ENCODE results near the gene ZYX. TPM values are rescaled to one million over a fixed set of nuclear protein-coding genes. Genes with fewer than 3 reads are reported as not detected.

The ZYX gene
- total and polyA plus RNA-seq, 2 of the 13 experiments (the other 11 are each of a cell fraction or from before 2014, with no cell fraction given): 9.9 to 13.7 TPM

DNA sequence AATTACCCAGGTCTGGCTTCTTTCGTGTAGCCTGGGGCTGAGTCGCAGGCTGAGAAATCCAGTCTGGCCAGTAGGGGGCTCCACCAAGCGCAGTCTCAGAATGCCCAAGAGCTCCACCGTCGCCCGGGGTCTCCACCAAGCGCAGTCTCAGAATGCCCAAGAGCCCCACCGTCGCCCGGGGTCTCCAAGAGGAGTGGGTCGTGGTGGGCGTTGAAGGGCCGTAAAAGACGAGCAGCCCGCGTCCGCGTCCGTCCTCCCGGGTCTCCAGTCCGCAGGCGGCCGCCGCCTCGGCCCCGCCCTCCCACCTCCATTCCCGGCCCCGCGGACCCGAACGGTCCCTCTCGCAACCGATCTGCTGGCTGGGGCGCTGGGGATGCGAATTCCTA is 892 bp upstream of the ZYX start (continued):
- TF ChIP-seq GLI4 (CRISPR knock-in tag; IDR thresholded peaks at IDR 0.05; ENCODE audit: borderline replicate concordance) (no peak), ZNF883 (CRISPR knock-in tag; IDR thresholded peaks at IDR 0.05; ENCODE audit: not compliant biosample characterization) (peak; percentile 48), ZBTB25 (CRISPR knock-in tag; IDR thresholded peaks at IDR 0.05) (0 out of 2 replicates have a peak, but pooled peaks have one; percentile 4), HNRNPL (IDR thresholded peaks at IDR 0.05; ENCODE audit: low read depth, low read length) (0 out of 2 replicates have a peak, but pooled peaks have one; percentile 29), ZNF777 (CRISPR knock-in tag; IDR thresholded peaks at IDR 0.05) (peak; percentile 63), ZNF891 (CRISPR knock-in tag; IDR thresholded peaks at IDR 0.05) (peak; percentile 62; the same call in 1 of the 2 replicates), TCF7L2 (IDR thresholded peaks at IDR 0.05; ENCODE audit: low read depth, low read length) (no peak), LCORL (IDR thresholded peaks at IDR 0.05) (no peak), LCORL (CRISPR knock-in tag; IDR thresholded peaks at IDR 0.05) (0 out of 2 replicates have a peak, but pooled peaks have one; percentile 12), ZFP91 (CRISPR knock-in tag; IDR thresholded peaks at IDR 0.05; ENCODE audit: borderline replicate concordance) (peak; percentile 84; the same call in 1 of the 2 replicates), YY1 (IDR thresholded peaks at IDR 0.05; ENCODE audit: insufficient read depth, insufficient replicate concordance, low read depth, low read length) (peak; percentile 37), ZFP82 (CRISPR knock-in tag; IDR thresholded peaks at IDR 0.05; ENCODE audit: borderline replicate concordance) (peak; percentile 81; the same call in 1 of the 2 replicates), SMAD3 (CRISPR knock-in tag; IDR thresholded peaks at IDR 0.05) (peak; percentile 58; the same call in 1 of the 2 replicates), KMT2A (CRISPR knock-in tag; IDR thresholded peaks at IDR 0.05) (no peak), ARNT2 (CRISPR knock-in tag; IDR thresholded peaks at IDR 0.05; ENCODE audit: low read depth) (0 out of 2 replicates have a peak, but pooled peaks have one; percentile 28), STAG1 (CRISPR knock-in tag; IDR thresholded peaks at IDR 0.05) (peak; percentile 56), EZH2 (conservative IDR thresholded peaks at IDR 0.05; ENCODE audit: low read depth, low read length) (no peak), SALL2 (CRISPR knock-in tag; IDR thresholded peaks at IDR 0.05) (0 out of 2 replicates have a peak, but pooled peaks have one; percentile 6), SKI (IDR thresholded peaks at IDR 0.05; ENCODE audit: partially characterized antibody) (peak; percentile 40), ZSCAN25 (CRISPR knock-in tag; IDR thresholded peaks at IDR 0.05) (0 out of 2 replicates have a peak, but pooled peaks have one; percentile 5), ZFX (CRISPR knock-in tag; IDR thresholded peaks at IDR 0.05; ENCODE audit: low read depth) (peak; percentile 41; the same call in 1 of the 2 replicates)
- TF ChIP-seq, protein P1, sequence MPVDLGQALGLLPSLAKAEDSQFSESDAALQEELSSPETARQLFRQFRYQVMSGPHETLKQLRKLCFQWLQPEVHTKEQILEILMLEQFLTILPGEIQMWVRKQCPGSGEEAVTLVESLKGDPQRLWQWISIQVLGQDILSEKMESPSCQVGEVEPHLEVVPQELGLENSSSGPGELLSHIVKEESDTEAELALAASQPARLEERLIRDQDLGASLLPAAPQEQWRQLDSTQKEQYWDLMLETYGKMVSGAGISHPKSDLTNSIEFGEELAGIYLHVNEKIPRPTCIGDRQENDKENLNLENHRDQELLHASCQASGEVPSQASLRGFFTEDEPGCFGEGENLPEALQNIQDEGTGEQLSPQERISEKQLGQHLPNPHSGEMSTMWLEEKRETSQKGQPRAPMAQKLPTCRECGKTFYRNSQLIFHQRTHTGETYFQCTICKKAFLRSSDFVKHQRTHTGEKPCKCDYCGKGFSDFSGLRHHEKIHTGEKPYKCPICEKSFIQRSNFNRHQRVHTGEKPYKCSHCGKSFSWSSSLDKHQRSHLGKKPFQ (CRISPR knock-in tag; IDR thresholded peaks at IDR 0.05; ENCODE audit: insufficient replicate concordance): peak; percentile 52
- TF ChIP-seq, protein P2, sequence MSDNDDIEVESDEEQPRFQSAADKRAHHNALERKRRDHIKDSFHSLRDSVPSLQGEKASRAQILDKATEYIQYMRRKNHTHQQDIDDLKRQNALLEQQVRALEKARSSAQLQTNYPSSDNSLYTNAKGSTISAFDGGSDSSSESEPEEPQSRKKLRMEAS (IDR thresholded peaks at IDR 0.05): peak; percentile 34; the same call in 1 of the 2 replicates
- TF ChIP-seq, protein P3, sequence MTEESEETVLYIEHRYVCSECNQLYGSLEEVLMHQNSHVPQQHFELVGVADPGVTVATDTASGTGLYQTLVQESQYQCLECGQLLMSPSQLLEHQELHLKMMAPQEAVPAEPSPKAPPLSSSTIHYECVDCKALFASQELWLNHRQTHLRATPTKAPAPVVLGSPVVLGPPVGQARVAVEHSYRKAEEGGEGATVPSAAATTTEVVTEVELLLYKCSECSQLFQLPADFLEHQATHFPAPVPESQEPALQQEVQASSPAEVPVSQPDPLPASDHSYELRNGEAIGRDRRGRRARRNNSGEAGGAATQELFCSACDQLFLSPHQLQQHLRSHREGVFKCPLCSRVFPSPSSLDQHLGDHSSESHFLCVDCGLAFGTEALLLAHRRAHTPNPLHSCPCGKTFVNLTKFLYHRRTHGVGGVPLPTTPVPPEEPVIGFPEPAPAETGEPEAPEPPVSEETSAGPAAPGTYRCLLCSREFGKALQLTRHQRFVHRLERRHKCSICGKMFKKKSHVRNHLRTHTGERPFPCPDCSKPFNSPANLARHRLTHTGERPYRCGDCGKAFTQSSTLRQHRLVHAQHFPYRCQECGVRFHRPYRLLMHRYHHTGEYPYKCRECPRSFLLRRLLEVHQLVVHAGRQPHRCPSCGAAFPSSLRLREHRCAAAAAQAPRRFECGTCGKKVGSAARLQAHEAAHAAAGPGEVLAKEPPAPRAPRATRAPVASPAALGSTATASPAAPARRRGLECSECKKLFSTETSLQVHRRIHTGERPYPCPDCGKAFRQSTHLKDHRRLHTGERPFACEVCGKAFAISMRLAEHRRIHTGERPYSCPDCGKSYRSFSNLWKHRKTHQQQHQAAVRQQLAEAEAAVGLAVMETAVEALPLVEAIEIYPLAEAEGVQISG (CRISPR knock-in tag; IDR thresholded peaks at IDR 0.05): 0 out of 2 replicates have a peak, but pooled peaks have one; percentile 20

Data from HepG2 (cell line).